Activated T-helper 1 cell treated with Interleukin-2 at 50 U/mL for 16 hours (primary cell): ENCODE results near the gene ABCA4.

Experiments
- DNase-seq: peaks from one replicate; pipeline ENCODE4 v3.0.0-alpha.2; 2020; ENCODE audit warnings: low read depth

Gene ABCA4

GRCh38 chr1:94083681-94084080, 37.3 kb downstream of the ABCA4 start:
- no peak for DNase-seq

- DNase-seq, result no peak
These were observed 39.2 kb downstream of the ABCA4 start for GRCh38 chr1:94081566-94082344.

- DNase-seq, result no peak
These were observed 41.0 kb downstream of the ABCA4 start for GRCh38 chr1:94079989-94080388.

GRCh38 chr1:94079080-94079940, 41.6 kb downstream of the ABCA4 start:
- DNase-seq, result no peak

GRCh38 chr1:94072840-94073522, 48.0 kb downstream of the ABCA4 start:
- DNase-seq, result no peak

- DNase-seq, result no peak
These were observed 49.0 kb downstream of the ABCA4 start for GRCh38 chr1:94071976-94072375.

- no peak for DNase-seq
These were observed 49.6 kb downstream of the ABCA4 start for GRCh38 chr1:94071391-94071790.

- no peak for DNase-seq
These were observed 50.1 kb downstream of the ABCA4 start for GRCh38 chr1:94070865-94071264.

GRCh38 chr1:94069919-94070285, 51.0 kb downstream of the ABCA4 start:
- no peak for DNase-seq

GRCh38 chr1:94068999-94069918, 51.7 kb downstream of the ABCA4 start:
- no peak for DNase-seq

GRCh38 chr1:94068096-94068998, 52.6 kb downstream of the ABCA4 start:
- no peak for DNase-seq

GRCh38 chr1:94067196-94067595, 53.8 kb downstream of the ABCA4 start:
- no peak for DNase-seq

- no peak for DNase-seq
These were observed 57.6 kb downstream of the ABCA4 start for GRCh38 chr1:94063379-94063778.

GRCh38 chr1:94061513-94062443, 59.2 kb downstream of the ABCA4 start:
- no peak for DNase-seq

GRCh38 chr1:94060720-94061119, 60.2 kb downstream of the ABCA4 start:
- no peak for DNase-seq

- DNase-seq, result no peak
These were observed 62.2 kb downstream of the ABCA4 start for GRCh38 chr1:94058766-94059165.

- DNase-seq, result no peak
These were observed 64.0 kb downstream of the ABCA4 start for GRCh38 chr1:94056996-94057395.

GRCh38 chr1:94056171-94056570, 64.8 kb downstream of the ABCA4 start:
- DNase-seq, result no peak

- DNase-seq, result no peak
These were observed 65.4 kb downstream of the ABCA4 start for GRCh38 chr1:94055459-94056122.
